ENCODE measurements around the gene TMED10. TPM values are rescaled to one million over a fixed set of nuclear protein-coding genes. Genes with fewer than 3 reads are reported as not detected.
A peak's percentile ranks its signal among the peaks of the same experiment; 100 is the strongest.

Gene TMED10
- 100 to 1,000 TPM; 235 to 362 (median 275) TPM for total RNA-seq
- 100 to 1,000 TPM in 1 of 2 donors, 10 to 100 TPM in 1; 56.4 to 398 TPM for polyA plus RNA-seq
- long read RNA-seq, donor 1, full-length matches to known transcripts = 250 of 292 reads
- long read RNA-seq, donor 1, partial matches to known transcripts = 2 of 292 reads
- long read RNA-seq, donor 1, other reads (novel, unspliced or antisense) = 40 of 292 reads
- long read RNA-seq, donor 2, full-length matches to known transcripts = 822 of 907 reads
- long read RNA-seq, donor 2, partial matches to known transcripts = 2 of 907 reads
- long read RNA-seq, donor 2, other reads (novel, unspliced or antisense) = 83 of 907 reads
- long read RNA-seq, donor 3, full-length matches to known transcripts = 282 of 314 reads
- long read RNA-seq, donor 3, partial matches to known transcripts = 2 of 314 reads
- long read RNA-seq, donor 3, other reads (novel, unspliced or antisense) = 30 of 314 reads

GRCh38 chr14:75176142-75176820 is at the start of gene TMED10:
TSS of gene TMED10 (minus strand) at chr14:75176612. CDS start at chr14:75176579, 33 bp downstream.
- TF ChIP-seq POLR2A (IDR thresholded peaks at IDR 0.05) = peak in 1 of 2 donors; percentile 36
- peak in 2 of 12 donors; percentile 1 to 23 for TF ChIP-seq CTCF (IDR thresholded peaks at IDR 0.05)
- Histone ChIP-seq H3K4me3 (peak within 1 kb of the TSS; percentile 70 to 99 (median 89)), H3K36me3 (no peaks in the 10 kb centered on the region), H3K9me3 (no peaks in the 10 kb centered on the region), H3K27ac (peak within 1 kb of the TSS; percentile 87 to 98 (median 96)), H3K4me1 (peaks cover 3 to 48% (median 25%) of the 10 kb centered on the region in 12 donors), H3K27me3 (no peaks in the 10 kb centered on the region)
- DNase-seq (peak; percentile 87 to 95 (median 90)), ATAC-seq (peak; percentile 95 to 97 (median 96))
- WGBS, 4 donors = 0 to 1% (median 0%) methylated on average over 25 to 49 of the region's 49 CpGs
- intact Hi-C loops (cut with DNase I) = loop anchor here in 6 of 10 donors (1.0 to 10.0 kb wide), 11 partner anchors 34 to 121 kb away; partner anchors contain the start of genes FOS (in 3 of the 6) and NEK9 (in 2 of the 6)

- H3K4me1 ChIP-seq = peaks cover 0 to 67% (median 1%) of the 10 kb centered on the region in 12 donors
- WGBS, 4 donors = 82 to 93% (median 86%) methylated on average over 2 of the region's 2 CpGs
- H3K36me3 ChIP-seq = no peaks in the 10 kb centered on the region
- ATAC-seq (no peak), DNase-seq (no peak)
- no peaks in the 10 kb centered on the region for H3K27me3 ChIP-seq
- intact Hi-C loops (cut with DNase I) = no loop called here
- no peak overlapping the region for H3K27ac ChIP-seq
- no peak for TF ChIP-seq CTCF (IDR thresholded peaks at IDR 0.05)
- no peak for TF ChIP-seq POLR2A (IDR thresholded peaks at IDR 0.05)
- no peak overlapping the region for H3K4me3 ChIP-seq
- no peaks in the 10 kb centered on the region for H3K9me3 ChIP-seq
These were observed 48.1 kb upstream of the TMED10 start for GRCh38 chr14:75224561-75224960.

GRCh38 chr14:75223664-75224154 is 47.3 kb upstream of the TMED10 start:
- no peak for TF ChIP-seq CTCF (IDR thresholded peaks at IDR 0.05)
- no peak for TF ChIP-seq POLR2A (IDR thresholded peaks at IDR 0.05)
- H3K27me3 ChIP-seq = no peaks in the 10 kb centered on the region
- no peaks in the 10 kb centered on the region for H3K36me3 ChIP-seq
- ATAC-seq (peak in 3 of 4 donors; percentile 32 to 75 (median 69)), DNase-seq (peak in 4 of 5 donors; percentile 37 to 64 (median 54))
- no peaks in the 10 kb centered on the region for H3K9me3 ChIP-seq
- no peak overlapping the region for H3K4me3 ChIP-seq
- peaks cover 0 to 59% (median 0%) of the 10 kb centered on the region in 12 donors for H3K4me1 ChIP-seq
- intact Hi-C loops (cut with DNase I) = no loop called here
- H3K27ac ChIP-seq = peak overlapping the region in 1 of 12 donors; percentile 24
- 69 to 74% (median 71%) methylated on average over 4 of the region's 4 CpGs for WGBS, 4 donors
